C4-2B (cell line): ENCODE data around the gene ARHGDIB.

Experiments
- H3K27ac ChIP-seq: fragments of 450-650 bp; 2 replicates; pipeline ENCODE4 v1.5.1; 2017
- ZFX ChIP-seq: fragments of 450-650 bp; IDR thresholded peaks from 2 replicates; pipeline ENCODE4 v1.6.1; 2017
- TF ChIP-seq, protein P1 (sequence below): fragments of 450-650 bp; conservative IDR thresholded peaks from 2 replicates; pipeline ENCODE4 v1.5.1; 2017; ENCODE audit warnings: mild to moderate bottlenecking

ARHGDIB gene

DNA sequence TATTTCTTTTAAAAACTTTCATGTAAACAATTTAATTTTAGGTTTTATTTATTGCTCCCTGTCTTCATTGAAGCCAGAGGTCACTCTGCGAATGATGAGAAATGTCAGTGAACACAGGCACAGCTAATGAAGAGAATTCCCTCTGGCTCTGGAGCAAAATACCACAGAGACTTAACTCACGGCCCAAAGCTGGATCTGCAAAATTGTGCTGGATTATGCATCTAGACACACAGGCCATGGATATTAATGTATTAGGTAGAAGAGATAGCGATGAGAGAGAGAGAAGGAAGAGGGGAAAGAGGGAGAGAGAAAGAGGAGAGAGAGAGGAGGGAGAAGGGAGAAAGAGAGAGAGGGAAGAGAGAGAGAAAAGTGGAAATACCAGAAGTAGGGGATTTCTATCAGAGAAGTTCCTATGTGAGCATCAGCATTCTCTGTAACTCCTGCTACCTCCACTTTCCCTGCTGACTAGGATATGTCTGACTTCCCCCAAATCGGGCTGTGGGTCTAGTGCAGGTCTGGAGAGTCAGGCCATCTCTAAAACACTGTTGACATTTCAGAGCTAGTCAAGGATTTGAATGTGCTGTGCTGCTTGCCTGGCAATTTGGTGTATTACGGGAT is 3.7 kb downstream of the ARHGDIB start:
- H3K27ac ChIP-seq = no peak overlapping the region
- TF ChIP-seq, protein P1, sequence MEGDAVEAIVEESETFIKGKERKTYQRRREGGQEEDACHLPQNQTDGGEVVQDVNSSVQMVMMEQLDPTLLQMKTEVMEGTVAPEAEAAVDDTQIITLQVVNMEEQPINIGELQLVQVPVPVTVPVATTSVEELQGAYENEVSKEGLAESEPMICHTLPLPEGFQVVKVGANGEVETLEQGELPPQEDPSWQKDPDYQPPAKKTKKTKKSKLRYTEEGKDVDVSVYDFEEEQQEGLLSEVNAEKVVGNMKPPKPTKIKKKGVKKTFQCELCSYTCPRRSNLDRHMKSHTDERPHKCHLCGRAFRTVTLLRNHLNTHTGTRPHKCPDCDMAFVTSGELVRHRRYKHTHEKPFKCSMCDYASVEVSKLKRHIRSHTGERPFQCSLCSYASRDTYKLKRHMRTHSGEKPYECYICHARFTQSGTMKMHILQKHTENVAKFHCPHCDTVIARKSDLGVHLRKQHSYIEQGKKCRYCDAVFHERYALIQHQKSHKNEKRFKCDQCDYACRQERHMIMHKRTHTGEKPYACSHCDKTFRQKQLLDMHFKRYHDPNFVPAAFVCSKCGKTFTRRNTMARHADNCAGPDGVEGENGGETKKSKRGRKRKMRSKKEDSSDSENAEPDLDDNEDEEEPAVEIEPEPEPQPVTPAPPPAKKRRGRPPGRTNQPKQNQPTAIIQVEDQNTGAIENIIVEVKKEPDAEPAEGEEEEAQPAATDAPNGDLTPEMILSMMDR = no peak
- no peak for TF ChIP-seq ZFX

DNA sequence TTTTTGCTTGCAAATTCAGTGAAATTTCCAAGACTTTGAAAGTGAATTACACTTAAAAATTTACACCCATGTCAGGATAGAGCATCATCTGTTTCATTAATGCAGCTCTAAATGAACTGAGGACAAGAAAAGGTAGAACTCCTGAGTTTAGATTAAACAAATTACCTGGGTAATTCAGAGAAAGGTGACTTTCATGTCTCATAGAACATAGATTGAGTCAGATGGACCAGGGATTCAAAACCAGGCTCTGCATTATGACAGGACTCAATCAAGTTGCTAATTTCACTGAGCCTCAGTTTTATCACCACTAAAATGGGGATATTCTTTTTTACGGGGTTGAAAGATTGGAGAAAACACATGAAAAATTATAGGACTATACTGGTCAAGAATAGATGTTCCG is 4.5 kb downstream of the ARHGDIB start:
- no peak overlapping the region for H3K27ac ChIP-seq
- TF ChIP-seq ZFX = no peak
- TF ChIP-seq, protein P1 = no peak

DNA sequence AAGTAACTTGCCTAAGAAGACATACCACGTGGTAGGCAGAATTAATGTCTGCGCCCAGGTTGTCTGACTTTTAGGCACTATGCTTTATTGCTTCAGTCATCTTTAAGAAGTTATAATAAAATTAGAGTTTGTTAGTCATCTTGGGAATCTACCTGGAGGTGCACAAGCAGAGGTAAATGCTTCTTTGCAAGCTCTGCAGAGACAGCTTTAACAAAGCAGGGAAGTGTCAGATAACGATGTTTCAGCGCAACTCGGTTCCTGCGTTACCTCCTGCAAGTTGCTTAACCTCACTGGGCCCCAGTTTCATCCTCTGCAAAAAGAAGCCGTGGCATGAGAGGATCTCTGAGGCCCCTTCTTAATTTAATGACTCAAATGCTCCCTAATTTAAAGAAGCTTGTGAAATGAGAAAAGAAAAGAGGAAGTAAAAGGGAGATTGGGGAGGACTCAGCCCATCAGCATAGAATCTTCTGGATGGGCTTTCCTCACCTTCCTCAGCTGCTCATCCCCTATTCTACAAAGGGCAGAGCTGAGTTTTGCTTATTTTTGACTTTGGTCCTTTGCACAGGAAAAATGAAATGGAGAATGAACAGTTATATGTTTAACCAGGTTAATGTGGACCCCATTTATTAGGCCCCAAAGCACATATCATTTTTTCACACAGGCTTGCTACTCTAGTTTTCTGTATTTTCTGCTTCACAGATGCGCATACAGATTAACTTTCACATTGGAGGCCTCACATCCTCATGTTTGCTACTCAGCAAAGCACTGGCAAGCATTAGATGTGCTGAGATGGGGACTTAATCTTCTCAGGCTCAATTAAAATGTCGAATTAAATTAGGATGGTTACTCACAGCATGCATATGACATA is 5.1 kb downstream of the ARHGDIB start:
- H3K27ac ChIP-seq = no peak overlapping the region
- no peak for TF ChIP-seq ZFX
- TF ChIP-seq, protein P1 = no peak

DNA sequence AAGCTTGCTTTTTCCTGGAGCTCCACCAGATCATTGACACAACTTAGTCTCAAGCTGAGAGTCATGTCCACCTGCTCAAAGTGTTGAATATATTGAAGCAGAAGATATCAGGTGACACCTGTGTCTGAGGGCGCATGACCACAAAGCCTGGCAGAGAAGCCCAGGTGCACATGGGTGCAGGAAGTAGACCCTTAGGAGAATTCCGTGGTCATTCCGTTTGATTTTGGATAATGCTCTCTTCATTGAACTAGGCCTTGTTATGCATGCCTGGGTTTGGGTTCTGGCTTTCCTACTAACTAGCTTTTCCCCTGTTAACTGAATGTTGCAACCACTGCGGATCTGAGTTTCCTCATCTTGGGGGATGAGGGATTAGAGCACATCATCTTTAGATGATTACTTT is 7.1 kb downstream of the ARHGDIB start:
- no peak overlapping the region for H3K27ac ChIP-seq
- TF ChIP-seq, protein P1 = no peak
- TF ChIP-seq ZFX = no peak

DNA sequence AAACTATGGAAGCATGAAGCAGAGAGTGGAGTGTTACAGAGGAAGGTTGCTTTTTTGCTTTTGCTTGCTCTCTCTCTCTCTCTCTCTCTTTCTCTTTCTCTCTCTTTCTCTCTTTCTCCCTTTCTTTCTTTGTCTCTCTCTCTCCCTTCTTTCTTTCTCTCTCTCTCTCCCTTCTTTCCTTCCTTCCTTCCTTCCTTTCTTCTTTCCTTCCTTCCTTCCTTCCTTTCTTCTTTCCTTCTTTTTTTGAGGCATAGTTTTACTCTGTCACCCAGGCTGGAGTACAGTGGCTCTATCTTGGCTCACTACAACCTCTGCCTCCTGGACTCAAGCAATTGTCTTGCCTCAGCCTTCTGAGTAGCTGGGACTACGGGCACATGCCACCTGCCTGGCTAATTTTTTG is 7.6 kb downstream of the ARHGDIB start:
- TF ChIP-seq, protein P1 = no peak
- no peak for TF ChIP-seq ZFX
- H3K27ac ChIP-seq = no peak overlapping the region

DNA sequence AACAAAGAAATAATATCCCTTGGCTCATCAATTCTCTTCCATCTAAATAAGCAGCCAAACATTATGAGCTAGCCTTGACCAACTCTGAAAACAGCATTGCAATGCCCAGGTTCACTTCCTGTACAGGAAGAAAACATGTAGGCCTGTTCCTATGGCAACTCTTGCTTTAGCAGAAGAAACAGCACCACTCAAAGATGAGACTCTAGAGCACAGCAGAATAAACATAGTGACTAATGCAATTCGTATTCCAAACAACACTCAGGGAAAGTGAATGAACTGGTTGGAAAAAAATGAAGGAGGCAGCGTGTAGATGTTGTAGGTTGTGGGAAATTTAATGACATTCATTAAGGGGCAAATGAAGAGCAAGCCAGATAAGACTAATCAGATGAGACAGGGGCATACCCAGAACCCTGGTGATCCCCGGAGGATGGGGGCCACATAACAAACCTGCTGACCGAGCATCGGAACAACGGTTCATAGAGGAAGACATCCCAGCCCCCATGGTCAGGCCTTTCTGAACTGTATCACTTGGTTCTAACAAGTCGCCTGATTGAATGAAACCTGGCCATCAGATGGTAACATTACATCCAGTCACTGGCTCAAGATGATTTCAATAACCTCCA is 9.0 kb downstream of the ARHGDIB start:
- no peak overlapping the region for H3K27ac ChIP-seq

More for the DNA sequence above, 9.0 kb downstream of the ARHGDIB start:
- TF ChIP-seq ZFX = no peak
- TF ChIP-seq, protein P1 = no peak
